ENCODE measurements around the gene USB1. TPM values are rescaled to one million over a fixed set of nuclear protein-coding genes. Genes with fewer than 3 reads are reported as not detected.

Gene USB1
- polyA plus RNA-seq, 3 donors, result 11.8 to 35.0 (median 25.1) TPM

DNA sequence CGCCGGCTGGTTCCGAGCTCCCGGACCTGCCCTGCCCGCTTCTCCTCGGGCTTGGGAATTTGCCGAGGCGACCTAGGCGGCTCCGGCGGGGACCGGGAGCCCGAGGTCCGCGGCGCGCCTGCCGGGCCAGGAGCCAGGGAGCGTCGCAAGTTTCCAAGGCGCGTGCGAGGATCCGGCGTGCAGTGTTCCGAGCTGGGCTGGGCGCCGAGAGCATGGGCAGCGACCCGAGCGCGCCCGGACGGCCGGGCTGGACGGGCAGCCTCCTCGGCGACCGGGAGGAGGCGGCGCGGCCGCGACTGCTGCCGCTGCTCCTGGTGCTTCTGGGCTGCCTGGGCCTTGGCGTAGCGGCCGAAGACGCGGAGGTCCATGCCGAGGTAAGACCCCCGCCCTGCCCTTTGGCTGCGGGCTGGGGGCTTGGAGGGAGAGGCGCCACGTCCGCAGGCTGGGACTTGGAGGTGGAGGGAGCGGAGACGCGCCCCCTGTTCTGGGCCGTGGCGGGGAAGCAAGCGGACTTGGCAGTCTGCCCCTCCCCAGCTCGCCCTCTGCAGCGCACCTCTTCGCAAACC lies 25.0 kb downstream of the USB1 start:
- H3K27ac ChIP-seq (ENCODE audit: low read depth, low read length), result no peak overlapping the region
- 0 to 1% (median 1%) methylated on average over 45 to 65 of the region's 65 CpGs for WGBS, 3 donors

GRCh38 chr16:58026705-58027160 lies 25.5 kb downstream of the USB1 start:
- 0 to 2% (median 0%) methylated on average over 23 to 38 of the region's 38 CpGs for WGBS, 3 donors
- no peak overlapping the region for H3K27ac ChIP-seq (ENCODE audit: low read depth, low read length)

GRCh38 chr16:58027161-58027915 lies 26.1 kb downstream of the USB1 start:
- H3K27ac ChIP-seq (ENCODE audit: low read depth, low read length), result no peak overlapping the region

GRCh38 chr16:58027916-58028455 lies 26.8 kb downstream of the USB1 start:
- WGBS, 3 donors, result 78 to 83% (median 82%) methylated on average over 8 of the region's 8 CpGs
- H3K27ac ChIP-seq (ENCODE audit: low read depth, low read length), result no peak overlapping the region

More at GRCh38 chr16:58027161-58027915, 26.1 kb downstream of the USB1 start:
- 7 to 17% (median 11%) methylated on average over 42 to 43 of the region's 43 CpGs for WGBS, 3 donors

DNA sequence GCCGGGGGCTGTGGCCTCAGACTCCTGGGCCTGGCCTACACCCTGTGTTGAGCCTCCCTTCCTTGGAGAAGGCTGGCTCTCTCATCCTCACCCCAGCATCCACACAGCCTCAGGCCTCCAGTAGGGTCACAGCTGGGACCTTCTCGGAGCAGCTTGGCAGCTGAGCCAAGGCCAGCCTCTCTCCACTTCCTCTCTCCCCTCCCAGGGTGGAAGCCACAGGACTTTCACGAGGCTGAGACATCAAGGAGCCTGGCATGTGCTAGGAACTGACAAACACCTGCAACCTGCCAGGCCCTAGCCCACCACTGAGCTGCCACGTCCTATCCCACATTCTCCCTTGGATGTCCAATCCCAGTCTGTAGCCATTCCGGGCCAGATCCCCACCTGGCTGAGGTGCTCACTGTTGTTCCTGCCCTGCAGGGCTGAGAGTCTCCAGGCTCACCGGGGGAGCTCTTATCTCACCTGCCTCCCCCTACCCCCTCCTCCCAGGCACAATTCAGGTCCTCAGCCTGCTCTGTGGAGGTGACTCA lies 27.4 kb downstream of the USB1 start:
- WGBS, 3 donors, result 41 to 57% (median 50%) methylated on average over 6 of the region's 6 CpGs
- no peak overlapping the region for H3K27ac ChIP-seq (ENCODE audit: low read depth, low read length)

DNA sequence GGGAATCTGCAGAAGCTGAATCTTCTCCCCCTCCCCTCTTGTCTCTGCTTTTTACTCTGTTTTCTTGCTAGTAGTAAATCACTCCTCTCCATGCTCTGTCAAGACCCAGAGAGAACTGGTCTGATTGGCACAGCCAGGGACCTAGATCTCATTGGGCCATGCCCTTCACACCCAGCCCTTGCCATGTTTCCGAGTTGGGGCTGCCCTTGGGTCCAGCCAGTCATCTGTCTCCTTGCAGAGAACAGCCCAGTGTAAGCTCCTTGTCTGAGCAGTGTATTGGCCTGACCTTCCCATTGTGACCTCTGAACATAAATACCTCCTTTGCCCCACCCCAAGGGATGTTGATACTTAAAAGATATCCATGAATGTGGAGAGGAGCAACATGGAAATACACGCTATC lies 28.2 kb downstream of the USB1 start:
- no peak overlapping the region for H3K27ac ChIP-seq (ENCODE audit: low read depth, low read length)
- 80 to 83% (median 81%) methylated on average over 2 of the region's 2 CpGs for WGBS, 3 donors

GRCh38 chr16:58030136-58030840 lies 29.1 kb downstream of the USB1 start:
- no peak overlapping the region for H3K27ac ChIP-seq (ENCODE audit: low read depth, low read length)
- WGBS, 3 donors, result 80 to 86% (median 86%) methylated on average over 11 of the region's 11 CpGs

- no peak overlapping the region for H3K27ac ChIP-seq (ENCODE audit: low read depth, low read length)
- WGBS, 3 donors, result 32 to 52% (median 49%) methylated on average over 14 of the region's 14 CpGs
Observed at GRCh38 chr16:58031016-58031800, 30.0 kb downstream of the USB1 start.

GRCh38 chr16:58032710-58033293 lies 31.6 kb downstream of the USB1 start:
- H3K27ac ChIP-seq (ENCODE audit: low read depth, low read length), result no peak overlapping the region
- WGBS, 3 donors, result 15 to 54% (median 32%) methylated on average over 15 of the region's 15 CpGs

DNA sequence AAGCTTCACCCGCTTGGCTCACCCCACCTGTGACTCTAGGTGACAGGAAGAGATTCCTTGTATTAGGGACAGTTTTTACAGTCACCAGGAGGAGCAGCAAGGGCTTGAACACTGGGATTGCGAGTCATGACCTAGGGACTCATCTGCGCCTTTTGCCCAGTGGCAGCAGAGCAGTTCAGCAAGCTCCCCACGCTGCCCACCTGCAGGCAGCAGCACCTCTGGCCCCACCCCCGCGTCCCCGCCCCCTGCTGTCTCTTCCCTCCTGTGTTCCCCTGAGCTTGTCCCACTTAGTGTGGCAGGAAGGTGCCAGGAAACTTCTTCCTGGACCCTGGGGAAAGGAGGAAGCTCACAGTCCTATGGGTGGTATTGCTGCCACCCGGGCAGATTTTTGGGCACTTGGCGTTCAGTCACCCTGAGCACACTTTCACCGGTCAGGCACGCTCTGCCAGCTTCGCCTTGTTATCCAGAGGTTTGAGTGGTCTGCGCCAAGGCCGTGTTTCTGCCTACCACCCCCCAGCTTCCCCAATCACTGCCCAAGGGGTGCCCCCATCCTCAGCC lies 33.0 kb downstream of the USB1 start:
- no peak overlapping the region for H3K27ac ChIP-seq (ENCODE audit: low read depth, low read length)
- WGBS, 3 donors, result 82 to 90% (median 85%) methylated on average over 14 of the region's 14 CpGs

DNA sequence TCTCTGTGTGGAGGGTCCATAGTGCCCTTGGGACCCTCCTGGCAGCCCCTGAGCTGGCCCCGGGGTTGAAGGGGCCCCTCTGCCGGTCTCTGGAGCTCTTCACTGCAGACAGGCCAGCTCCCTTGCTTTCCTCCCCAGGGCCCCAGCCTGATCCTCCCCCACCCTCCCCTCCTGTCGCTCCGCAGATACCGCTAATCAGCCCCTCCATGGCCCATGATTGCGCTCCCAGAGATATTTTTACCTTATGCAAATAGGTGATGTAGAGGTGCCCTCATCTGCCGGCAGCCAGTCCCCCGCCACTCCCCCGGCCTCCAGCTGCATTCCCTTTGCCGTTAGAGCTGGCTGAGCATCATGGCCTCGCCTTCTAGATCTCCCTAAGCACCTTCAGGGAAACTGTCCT lies 33.6 kb downstream of the USB1 start:
- WGBS, 3 donors, result 66 to 82% (median 77%) methylated on average over 11 of the region's 11 CpGs
- no peak overlapping the region for H3K27ac ChIP-seq (ENCODE audit: low read depth, low read length)

DNA sequence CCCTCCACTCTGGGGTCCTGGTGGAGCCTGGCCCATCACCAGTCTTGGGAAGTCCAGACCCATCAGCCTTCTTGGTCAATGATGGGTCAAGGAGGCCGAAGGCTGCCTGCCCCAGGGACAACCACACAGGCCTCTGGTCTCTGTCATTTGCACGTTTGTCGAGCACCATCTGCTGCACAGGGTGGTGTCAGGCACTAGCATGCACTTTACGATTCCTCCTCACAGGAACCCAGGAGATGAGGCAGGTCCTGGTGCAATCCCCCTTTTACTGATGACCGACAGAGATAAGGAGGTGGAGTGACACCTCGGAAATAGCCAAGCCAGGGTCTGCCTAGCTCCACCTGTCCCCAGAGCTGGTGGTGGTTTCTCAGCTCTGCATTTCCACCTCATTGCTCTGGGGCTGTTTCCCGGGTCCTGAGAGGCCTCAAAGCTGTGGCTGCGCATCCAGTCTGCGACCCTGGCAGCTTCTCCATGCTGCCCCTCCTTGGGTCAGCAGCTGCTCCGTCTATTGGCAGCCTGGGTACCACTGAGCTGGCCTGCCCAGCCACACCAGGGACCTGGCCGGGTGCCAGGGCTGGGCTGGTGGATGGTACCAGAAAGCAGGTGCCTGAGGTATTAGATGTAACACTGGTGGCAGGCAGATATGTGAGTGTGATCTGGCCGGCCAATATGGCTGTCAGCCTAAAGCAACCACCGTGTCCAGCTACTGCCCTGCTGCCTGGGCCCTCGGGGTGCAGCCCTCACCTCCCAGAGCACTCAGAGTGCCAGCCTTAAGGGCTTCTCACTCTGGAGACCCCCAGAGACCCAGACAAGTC lies 34.4 kb downstream of the USB1 start:
- 83 to 89% (median 87%) methylated on average over 14 of the region's 14 CpGs for WGBS, 3 donors
- no peak overlapping the region for H3K27ac ChIP-seq (ENCODE audit: low read depth, low read length)

GRCh38 chr16:58036943-58037342 lies 35.7 kb downstream of the USB1 start:
- no peak overlapping the region for H3K27ac ChIP-seq (ENCODE audit: low read depth, low read length)
- 93 to 96% (median 93%) methylated on average over 6 of the region's 6 CpGs for WGBS, 3 donors

GRCh38 chr16:58037365-58038057 lies 36.3 kb downstream of the USB1 start:
- H3K27ac ChIP-seq (ENCODE audit: low read depth, low read length), result no peak overlapping the region
- 92 to 98% (median 97%) methylated on average over 16 of the region's 16 CpGs for WGBS, 3 donors

DNA sequence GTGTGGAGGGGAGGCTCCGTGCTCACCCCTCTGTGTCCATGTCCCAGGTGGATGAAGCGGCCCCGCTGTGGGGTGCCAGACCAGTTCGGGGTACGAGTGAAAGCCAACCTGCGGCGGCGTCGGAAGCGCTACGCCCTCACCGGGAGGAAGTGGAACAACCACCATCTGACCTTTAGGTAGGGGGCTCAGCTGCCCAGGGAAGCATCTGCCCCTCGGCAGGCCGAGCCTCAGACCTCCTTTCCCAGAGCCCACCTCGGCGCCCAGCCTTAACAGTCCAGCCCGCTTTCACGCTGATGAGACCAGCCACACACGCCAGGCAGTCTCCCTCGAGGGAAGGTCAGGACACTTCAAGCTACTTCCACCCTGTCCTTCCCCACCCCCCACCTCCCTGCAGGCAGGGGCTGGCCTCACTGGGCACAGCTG lies 37.0 kb downstream of the USB1 start:
- WGBS, 3 donors, result 91 to 94% (median 92%) methylated on average over 20 of the region's 20 CpGs
- no peak overlapping the region for H3K27ac ChIP-seq (ENCODE audit: low read depth, low read length)

- 93 to 96% (median 93%) methylated on average over 26 of the region's 26 CpGs for WGBS, 3 donors
- H3K27ac ChIP-seq (ENCODE audit: low read depth, low read length), result no peak overlapping the region
Observed at GRCh38 chr16:58039829-58040495, 38.8 kb downstream of the USB1 start.
